NCI-H69 (cell line): ENCODE results near the gene ACTG1.

Experiments used
- DNase-seq: peaks from one replicate; lab custom pipeline; 2025; lab: John Stamatoyannopoulos, UW

The ACTG1 gene

DNA sequence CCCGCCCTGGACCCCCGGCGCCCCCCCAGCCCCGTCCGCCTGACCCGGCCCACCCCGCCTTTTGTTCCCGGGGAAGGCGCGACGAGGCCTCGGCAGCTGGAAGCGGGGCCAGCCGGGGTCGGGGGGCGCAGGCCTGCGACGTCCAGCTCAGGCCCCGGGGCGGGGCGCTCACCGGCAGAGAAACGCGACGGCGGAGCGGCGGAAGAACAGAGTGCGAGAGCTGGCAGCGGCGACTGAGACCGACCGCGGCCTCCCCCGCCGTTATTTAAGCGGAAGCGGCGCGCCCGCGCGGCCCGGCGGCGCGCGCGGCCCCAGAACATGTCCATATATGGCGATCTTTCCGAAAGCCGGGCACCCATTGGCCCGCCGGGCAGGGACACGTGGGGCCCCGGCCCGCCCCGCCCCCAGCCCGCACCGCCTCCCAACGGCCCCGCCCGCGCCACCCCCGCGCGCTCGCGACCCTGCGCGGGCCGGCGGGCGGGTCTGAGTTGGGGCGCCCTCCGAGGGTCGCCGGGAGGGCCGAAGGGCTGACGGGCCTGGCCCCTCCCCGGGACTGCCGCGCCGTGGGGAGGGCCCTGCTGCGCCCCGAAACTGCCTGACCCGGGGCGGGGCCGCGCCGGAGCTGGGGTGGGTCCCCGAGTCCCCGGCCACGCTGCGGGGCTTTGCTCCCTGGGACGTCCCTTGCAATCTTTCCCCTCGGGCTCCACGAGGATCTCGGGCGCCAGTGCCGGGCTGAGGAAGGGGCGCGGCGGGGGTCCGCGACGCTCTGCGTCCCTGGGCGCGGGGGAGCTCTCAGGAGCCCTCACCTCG lies at the start of gene ACTG1:
ACTG1 (minus strand) TSS at position 238 of the 810 bp plus-strand sequence. CDS start 445 bp downstream, outside the sequence.
- DNase-seq, result peak; percentile 98

- DNase-seq, result no peak
Observed at GRCh38 chr17:81561494-81561885, 48.9 kb upstream of the ACTG1 start.

DNA sequence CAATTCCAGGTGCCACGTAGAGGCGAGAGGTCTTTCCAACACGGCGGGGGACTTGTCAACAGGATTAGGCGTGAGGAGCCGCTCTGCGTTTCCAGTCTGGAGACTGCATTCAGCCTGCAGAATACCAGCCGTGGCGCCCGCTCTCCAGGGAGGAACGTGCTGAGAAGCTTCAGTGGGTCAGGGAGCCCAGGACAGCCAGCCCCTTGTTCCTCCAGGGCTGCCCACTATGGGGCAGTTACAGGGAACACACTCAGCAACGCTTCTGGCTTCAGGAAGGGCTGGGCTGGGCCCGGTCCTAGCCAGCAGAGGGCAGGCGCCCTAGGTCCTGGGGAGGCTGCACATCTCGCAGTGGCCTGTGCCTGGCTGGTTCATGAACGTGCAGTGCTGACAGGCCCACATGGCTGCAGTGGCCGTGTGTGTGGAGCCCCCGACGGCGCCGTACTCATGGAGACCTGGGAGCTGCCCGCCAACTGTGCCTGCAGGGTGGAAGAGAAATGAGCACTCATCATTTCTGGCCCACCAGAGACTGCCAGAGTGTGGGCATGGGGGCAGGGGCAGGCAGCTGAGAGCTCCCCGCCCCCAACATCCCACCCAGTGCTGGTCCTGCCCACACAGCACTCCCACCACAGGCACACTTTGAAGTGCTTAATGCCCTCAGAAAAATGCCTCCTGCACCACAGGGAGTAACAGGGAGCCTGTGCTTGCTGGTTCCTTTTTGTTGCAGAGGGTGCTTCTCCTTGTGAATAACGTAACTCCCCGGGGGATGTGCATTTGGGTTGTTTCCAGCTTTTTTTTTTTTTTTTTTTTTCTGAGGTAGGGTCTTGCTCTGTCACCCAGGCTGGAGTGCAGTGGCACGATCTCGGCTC lies 46.6 kb upstream of the ACTG1 start:
- DNase-seq, result no peak

DNA sequence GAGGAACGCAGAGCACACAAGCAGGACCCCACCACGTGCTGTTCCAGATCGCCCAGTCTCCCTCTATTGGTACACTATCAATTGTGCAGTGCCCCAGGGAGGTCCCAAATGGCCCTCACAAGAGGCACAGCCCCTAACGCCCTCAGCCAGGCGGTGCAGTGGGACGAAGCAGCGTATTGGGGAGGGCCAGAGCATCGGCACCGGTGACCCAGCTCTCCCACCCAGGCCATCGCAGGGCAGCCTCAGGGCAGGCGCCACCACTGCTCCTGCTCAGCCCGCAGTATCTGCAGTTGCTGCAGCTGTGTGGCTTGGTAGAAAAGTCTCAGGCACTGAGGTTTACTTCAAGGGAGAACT lies 45.5 kb upstream of the ACTG1 start:
- no peak for DNase-seq

DNA sequence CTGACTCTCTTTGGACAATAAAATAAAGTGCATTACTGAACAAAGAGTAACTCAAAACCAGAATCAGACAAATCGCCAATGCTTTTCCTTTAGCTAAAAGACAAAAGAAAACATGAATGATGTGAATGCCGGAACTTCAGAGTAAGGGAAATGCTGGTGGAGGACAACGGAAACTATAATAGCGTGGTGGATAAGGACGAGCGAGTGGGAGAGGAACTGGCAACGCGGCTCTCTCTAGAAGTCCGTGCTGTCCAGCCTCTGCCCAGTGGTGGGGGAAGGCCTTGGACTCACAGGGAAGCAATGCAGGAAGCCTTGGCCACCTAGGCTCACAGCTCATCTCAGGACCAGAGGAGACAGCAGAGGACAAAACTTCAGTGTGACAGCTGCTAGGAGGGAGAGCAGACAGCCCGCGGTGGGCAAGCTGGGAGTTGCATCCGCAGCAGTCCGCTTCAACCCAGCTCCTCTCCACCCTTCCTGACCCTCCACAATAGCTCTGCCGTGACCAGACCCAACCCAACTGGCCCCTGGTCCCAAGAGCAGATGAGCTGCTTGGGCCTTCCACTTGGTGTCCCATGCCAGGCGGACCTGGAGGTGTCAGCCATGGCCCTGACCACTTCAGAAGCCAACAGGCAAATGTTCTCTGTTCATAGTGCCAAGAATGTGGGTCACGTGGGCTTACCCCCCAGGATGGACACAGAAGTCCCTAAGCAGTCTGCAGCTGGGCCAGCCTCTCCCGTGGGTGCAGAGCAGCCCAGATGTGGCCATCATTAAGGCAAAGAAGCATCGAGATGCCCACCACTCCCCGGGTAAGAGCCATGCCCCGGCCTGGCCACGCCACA lies 44.9 kb upstream of the ACTG1 start:
- no peak for DNase-seq

- DNase-seq, result no peak
Observed at GRCh38 chr17:81556863-81557262, 44.3 kb upstream of the ACTG1 start.

DNA sequence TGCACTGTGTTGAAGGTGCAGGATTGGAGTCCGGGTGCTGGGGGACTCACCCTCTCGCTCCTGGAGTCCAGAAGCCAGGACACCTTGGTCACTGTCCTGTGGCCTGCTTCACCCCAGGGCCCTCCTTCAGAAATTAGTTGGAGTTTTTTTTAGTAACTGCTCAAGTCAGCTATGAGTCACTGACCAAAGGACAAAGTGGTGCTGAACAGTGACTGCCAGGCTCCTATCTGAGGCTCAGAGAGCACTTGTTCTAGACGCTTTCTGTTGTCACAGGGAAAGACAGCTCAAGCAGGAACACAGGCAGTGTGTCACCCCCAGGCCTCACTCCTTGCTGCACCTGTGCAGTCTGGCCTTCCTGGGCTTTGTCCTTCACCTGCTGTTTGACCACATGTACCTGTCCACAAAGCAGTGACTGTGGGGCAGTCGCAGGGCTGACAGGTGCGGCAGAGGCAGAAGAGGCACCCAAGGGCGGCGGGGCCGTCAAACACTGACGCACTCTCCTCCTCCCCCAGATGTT lies 43.6 kb upstream of the ACTG1 start:
- no peak for DNase-seq

DNA sequence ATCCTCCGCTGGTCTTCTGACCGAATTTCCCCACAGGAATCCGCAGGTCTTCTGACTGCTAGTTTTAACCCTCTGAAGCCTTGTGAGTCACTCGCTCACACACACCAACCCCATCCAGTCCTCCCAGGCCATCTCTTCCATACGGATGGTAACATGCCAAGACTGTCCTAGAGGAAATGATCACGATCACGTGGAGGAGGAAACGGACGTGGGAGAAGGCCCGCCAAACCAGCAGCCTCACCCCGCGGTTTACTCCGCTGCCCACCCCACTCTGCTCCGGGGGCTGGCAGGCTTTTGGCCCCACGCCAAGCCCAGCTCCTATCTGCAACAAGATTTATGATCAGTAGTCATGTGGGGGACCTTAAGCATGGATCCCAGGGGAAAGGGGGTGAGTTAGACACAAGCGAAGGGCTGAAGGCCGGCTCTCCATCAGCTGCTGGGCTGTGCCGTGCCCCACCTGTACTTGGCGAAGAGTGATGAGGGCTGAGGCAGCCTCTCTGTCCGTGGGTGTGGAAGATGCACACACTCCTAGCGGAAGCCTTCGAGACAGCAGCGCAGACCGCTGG lies 41.1 kb upstream of the ACTG1 start:
- peak; percentile 77 for DNase-seq

GRCh38 chr17:81553018-81553615 lies 40.5 kb upstream of the ACTG1 start:
- DNase-seq, result peak; percentile 95

DNA sequence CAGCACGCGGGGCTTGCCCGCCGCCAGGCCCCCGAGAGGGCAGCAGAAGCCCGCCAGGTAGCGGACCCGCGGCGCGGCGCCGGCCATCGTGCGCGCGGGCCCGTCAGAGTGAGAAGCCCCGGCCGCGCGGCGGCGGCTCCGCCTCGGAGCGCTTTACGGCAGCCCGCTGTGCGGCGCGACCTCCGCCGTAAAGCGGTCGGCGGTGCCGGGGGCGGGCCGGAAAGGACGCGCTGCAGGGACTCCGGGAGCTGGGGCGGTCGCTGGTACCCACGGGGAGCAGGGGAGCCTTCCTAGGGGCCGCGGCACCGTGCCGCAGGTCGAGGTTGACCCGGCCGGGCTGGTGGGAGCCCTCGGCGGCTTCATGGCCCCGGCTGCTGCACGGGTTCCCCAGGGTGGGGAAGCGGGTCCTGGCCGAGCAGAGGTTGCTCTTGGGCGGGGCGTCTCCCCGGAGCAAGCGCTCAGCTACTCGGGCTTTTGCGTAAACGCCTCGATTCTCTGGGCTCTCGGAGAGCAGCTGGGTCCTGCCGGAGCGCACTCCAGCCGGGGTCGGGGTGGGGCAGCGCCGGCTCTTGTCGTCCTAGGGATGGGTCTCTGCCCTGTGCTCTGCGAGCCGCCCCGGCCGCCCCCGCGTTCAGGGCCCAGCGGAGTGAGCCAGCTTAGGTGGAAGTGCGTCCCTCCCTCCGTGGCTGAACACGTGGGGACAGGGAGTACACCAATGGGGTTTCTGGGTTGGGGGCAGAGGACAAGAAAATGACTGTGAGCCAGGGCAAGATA lies 39.8 kb upstream of the ACTG1 start, which contains the start of gene FAAP100:
FAAP100 (minus strand) TSS at position 110 of the 774 bp plus-strand sequence; CDS start at position 87, 23 bp downstream.
- peak; percentile 94 for DNase-seq

GRCh38 chr17:81551458-81552243 lies 39.1 kb upstream of the ACTG1 start:
- no peak for DNase-seq

DNA sequence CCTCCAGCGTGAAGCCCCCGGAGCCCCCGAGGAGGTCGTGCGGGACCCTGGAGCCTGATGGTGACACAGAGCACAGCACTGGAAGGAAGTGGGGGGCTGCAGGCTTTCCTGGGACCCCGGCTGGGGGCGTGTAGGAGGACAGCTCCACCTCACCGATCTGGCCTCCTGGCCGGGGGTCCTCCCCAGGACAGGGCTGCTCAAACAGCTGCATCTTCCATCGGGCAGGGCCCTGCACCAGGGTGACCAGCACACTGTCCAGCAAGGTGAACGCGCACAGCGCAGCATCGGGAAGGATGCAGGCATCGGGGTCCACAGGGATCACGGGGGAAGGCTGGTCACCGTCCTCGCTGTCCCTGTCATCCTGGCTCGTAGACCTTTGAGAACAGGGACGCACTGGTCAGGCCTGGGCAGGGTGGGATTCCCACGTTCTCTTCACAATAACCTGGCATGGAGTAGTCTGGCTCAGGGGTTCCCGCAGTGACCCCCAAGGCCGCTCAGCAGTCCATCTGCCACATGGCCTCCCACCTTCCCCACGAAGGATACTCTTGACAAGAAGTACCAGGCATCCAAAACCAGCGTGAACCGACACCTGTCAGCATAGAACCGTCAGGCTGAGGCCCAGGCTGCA lies 38.3 kb upstream of the ACTG1 start:
- DNase-seq, result no peak

- DNase-seq, result no peak
Observed at GRCh38 chr17:81550285-81550684, 37.7 kb upstream of the ACTG1 start.

DNA sequence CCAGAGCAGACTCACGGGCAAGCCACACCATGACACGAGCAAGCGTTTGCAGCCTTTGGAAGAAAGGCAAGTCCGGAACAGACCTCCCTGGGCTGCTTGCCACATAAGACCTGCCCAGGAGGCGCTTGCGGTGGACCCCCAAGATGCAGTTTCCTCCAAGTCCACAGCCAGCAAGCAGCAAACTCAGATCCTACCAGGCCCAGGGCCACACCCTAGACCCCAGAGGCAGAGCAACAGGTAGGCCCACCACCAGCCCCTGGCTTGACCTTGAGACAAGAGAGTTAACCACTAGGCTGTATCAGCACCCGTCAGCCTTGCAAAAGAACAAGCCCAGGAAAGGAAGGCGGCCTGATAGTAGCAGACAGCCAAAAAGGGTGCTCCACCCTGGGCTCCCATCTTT lies 37.2 kb upstream of the ACTG1 start:
- DNase-seq, result no peak

DNA sequence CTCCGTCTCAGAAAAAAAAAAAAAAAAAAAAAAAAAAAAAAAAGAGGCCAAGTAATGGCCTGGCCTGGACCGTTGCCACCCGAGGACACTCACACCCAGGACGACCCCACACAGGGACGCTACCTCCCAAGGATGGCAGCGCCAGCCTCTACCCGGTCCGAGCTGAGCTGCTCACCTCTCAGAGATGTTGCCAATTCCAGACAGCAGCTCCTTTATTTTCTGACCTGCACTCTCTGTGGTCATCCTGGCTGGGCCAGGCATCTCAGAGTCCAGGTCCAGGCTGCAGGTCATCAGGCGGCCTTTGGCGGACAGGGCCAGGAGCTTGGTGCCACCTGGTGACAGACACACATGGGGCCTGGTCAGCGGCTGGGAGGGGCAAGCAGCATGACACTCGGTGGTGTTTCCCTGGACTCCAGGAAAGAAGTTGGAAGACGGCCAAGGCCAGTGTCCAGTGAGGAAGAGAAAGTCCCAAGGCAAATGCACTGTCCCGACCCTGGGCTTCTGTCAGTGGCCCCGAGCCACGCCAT lies 36.5 kb upstream of the ACTG1 start:
- DNase-seq, result no peak

DNA sequence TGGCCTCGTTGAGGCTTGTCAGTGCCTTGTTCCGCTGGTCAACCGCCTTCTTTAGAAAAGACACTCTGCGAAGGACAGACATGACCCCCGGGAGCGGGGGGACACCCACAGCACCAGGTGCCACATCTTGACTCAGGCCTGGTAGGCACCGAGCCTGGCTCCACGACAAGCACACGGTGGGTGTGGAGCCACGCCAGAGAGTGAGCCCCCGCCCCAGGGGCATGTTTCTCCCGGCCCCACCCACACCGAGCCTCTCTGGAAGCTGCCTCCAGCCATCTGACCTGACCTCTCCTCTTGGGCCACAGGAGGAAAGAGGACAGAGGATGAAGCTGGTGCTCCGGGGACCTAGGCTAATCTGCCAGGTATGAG lies 35.0 kb upstream of the ACTG1 start:
- no peak for DNase-seq

- DNase-seq, result no peak
Observed at GRCh38 chr17:81546906-81547613, 34.5 kb upstream of the ACTG1 start.
